A673 (cell line): ENCODE measurements around the gene RAB4A. TPM values are rescaled to one million over a fixed set of nuclear protein-coding genes. Genes with fewer than 3 reads are reported as not detected.

Experiments
- BruUV-seq: library from RNA; stranded (reverse); fragments of 400-500 nt; replicated peaks from 2 replicates; lab custom pipeline; 2021; lab: Mats Ljungman, UMichigan
- CTCF ChIA-PET: fragments of 300-600 bp; sonication (Branson Sonifier 250); formaldehyde crosslinking; loops from one replicate; lab custom pipeline; 2022; ENCODE audit warnings: antibody characterized with exemption; lab: Charles Lee
- POLR2A ChIA-PET: fragments of 300-600 bp; sonication (Branson Sonifier 250); formaldehyde crosslinking; loops from one replicate; lab custom pipeline; 2022; ENCODE audit warnings: antibody characterized with exemption; ENCODE audit not compliant: low non-redundant PET; lab: Charles Lee
- DNase-seq: peaks from one replicate; pipeline ENCODE4 v3.0.0-alpha.2; 2015; ENCODE audit warnings: low spot score
- H3K27ac ChIP-seq: fragments of 200-600 bp; sonication (generic); 2 replicates; pipeline ENCODE4 v1.5.1; 2016; ENCODE audit warnings: mixed run types, low read depth, mild to moderate bottlenecking, mixed read lengths, antibody characterized with exemption, low read length; ENCODE audit not compliant: poor library complexity, severe bottlenecking
- H3K27me3 ChIP-seq: fragments of 200-600 bp; sonication (generic); replicated peaks from 2 replicates; pipeline ENCODE4 v1.6.1; 2017; ENCODE audit warnings: mixed run types, low read depth, mild to moderate bottlenecking, mixed read lengths, antibody characterized with exemption, low read length; ENCODE audit not compliant: insufficient read depth, poor library complexity
- H3K36me3 ChIP-seq: fragments of 200-600 bp; sonication (generic); 2 replicates; pipeline ENCODE4 v1.6.1; 2016; ENCODE audit warnings: mixed run types, mild to moderate bottlenecking, mixed read lengths, antibody characterized with exemption, low read length; ENCODE audit not compliant: insufficient read depth, poor library complexity, severe bottlenecking
- H3K4me1 ChIP-seq: fragments of 200-600 bp; sonication (generic); 2 replicates; pipeline ENCODE4 v1.6.1; 2017; ENCODE audit warnings: mixed run types, mild to moderate bottlenecking, mixed read lengths, antibody characterized with exemption, low read length; ENCODE audit not compliant: insufficient read depth, poor library complexity, severe bottlenecking
- H3K4me3 ChIP-seq: fragments of 200-600 bp; sonication (generic); 2 replicates; pipeline ENCODE4 v1.5.1; 2016; ENCODE audit warnings: low read depth, mixed run types, mild to moderate bottlenecking, mixed read lengths, low read length; ENCODE audit not compliant: poor library complexity, severe bottlenecking
- H3K9me3 ChIP-seq: fragments of 200-600 bp; sonication (generic); 2 replicates; pipeline ENCODE4 v1.6.1; 2016; ENCODE audit warnings: mixed run types, low read depth, mild to moderate bottlenecking, mixed read lengths, antibody characterized with exemption, low read length; ENCODE audit not compliant: poor library complexity, severe bottlenecking
- CTCF ChIP-seq: fragments of 300-800, 200-600 bp; sonication (generic); conservative IDR thresholded peaks from 2 replicates; pipeline ENCODE4 v1.5.1; 2017; ENCODE audit warnings: low read depth, mild to moderate bottlenecking, antibody characterized with exemption, low read length, moderate library complexity, mixed read lengths
- EZH2 ChIP-seq: fragments of 200-600 bp; sonication (generic); IDR thresholded peaks from 2 replicates; pipeline ENCODE4 v1.6.1; 2017; ENCODE audit warnings: borderline replicate concordance, low read depth, mild to moderate bottlenecking, mixed read lengths, antibody characterized with exemption, low read length; ENCODE audit not compliant: poor library complexity, severe bottlenecking
- intact Hi-C: fragments of 100-400 bp; cut with micrococcal nuclease; formaldehyde crosslinking; loops from one replicate; pipeline ENCODE4 v1.10.0; 2022; ENCODE audit not compliant: unreplicated experiment
- total RNA-seq: library from RNA; stranded (reverse); gene quantifications from 2 replicates; pipeline ENCODE4 v1.2.3, GENCODE V29; 2021

The RAB4A gene
- total RNA-seq, 1 experiment from 2014 or later = 51.6 TPM

GRCh38 chr1:229323201-229323600 is 52.3 kb downstream of the RAB4A start:
- no peaks in the 10 kb centered on the region for H3K27me3 ChIP-seq
- no peaks in the 10 kb centered on the region for H3K9me3 ChIP-seq
- no peak overlapping the region for H3K27ac ChIP-seq
- POLR2A ChIA-PET = no interaction called here
- intact Hi-C loops = no loop called here
- peaks cover 41% of the 10 kb centered on the region for H3K36me3 ChIP-seq
- BruUV-seq = no TSS peak
- peaks cover 13% of the 10 kb centered on the region for H3K4me1 ChIP-seq
- H3K4me3 ChIP-seq = no peak overlapping the region
- CTCF ChIA-PET = no interaction called here
- no peak for DNase-seq
- TF ChIP-seq CTCF (no peak), EZH2 (no peak)

- ChIA-PET POLR2A (no interaction called here), CTCF (no interaction called here)
- BruUV-seq = no TSS peak
- Histone ChIP-seq H3K27ac (no peak overlapping the region), H3K4me3 (no peak overlapping the region), H3K9me3 (no peaks in the 10 kb centered on the region), H3K36me3 (peaks cover 46% of the 10 kb centered on the region), H3K27me3 (no peaks in the 10 kb centered on the region), H3K4me1 (peaks cover 13% of the 10 kb centered on the region)
- TF ChIP-seq CTCF = no peak
- TF ChIP-seq EZH2 = no peak
- intact Hi-C loops = no loop called here
- no peak for DNase-seq
Observed at GRCh38 chr1:229323885-229324553, 53.1 kb downstream of the RAB4A start.

GRCh38 chr1:229325401-229325800 is 54.5 kb downstream of the RAB4A start:
- intact Hi-C loops = no loop called here
- ChIA-PET POLR2A (no interaction called here), CTCF (no interaction called here)
- TF ChIP-seq CTCF (no peak), EZH2 (no peak)
- no TSS peak for BruUV-seq
- no peak for DNase-seq
- Histone ChIP-seq H3K27ac (peak overlapping the region; percentile 4), H3K4me1 (peaks cover 13% of the 10 kb centered on the region), H3K36me3 (peaks cover 48% of the 10 kb centered on the region), H3K27me3 (no peaks in the 10 kb centered on the region), H3K9me3 (no peaks in the 10 kb centered on the region), H3K4me3 (peak overlapping the region; percentile 2)
